Measurements from ENCODE around the gene CHD9NB. TPM values are rescaled to one million over a fixed set of nuclear protein-coding genes. Genes with fewer than 3 reads are reported as not detected.

The CHD9NB gene
- total RNA-seq, 1 experiment from 2014 or later: 2.9 TPM

GRCh38 chr16:53094013-53094630, 41.4 kb upstream of the CHD9NB start:
- BruUV-seq (replicated peaks): no TSS peak
- POLR2A ChIA-PET: interaction anchor here (0.7 to 2.3 kb wide), 3 partner anchors 13 to 39 kb away, joined by 3 to 15 read pairs (median 7); partner anchors contain the start of gene CHD9
- H3K36me3 Mint-ChIP-seq (ENCODE audit: insufficient read depth, unreplicated experiment): peaks cover 4% of the 10 kb centered on the region
- H3K4me1 Mint-ChIP-seq (ENCODE audit: insufficient read depth, unreplicated experiment): peaks cover 60% of the 10 kb centered on the region
- DNase-seq (ENCODE audit: unreplicated experiment): peak; percentile 83
- CTCF ChIA-PET: interaction anchor here (0.6 to 1.0 kb wide), 2 partner anchors 8 to 117 kb away, joined by 4 read pairs; no protein-coding TSS in a partner anchor
- peak overlapping the region; percentile 48 for H3K4me3 Mint-ChIP-seq (ENCODE audit: unreplicated experiment)
- H3K27me3 Mint-ChIP-seq (ENCODE audit: insufficient read depth, unreplicated experiment): no peaks in the 10 kb centered on the region
- H3K9me3 Mint-ChIP-seq (ENCODE audit: unreplicated experiment): no peaks in the 10 kb centered on the region
- TF ChIP-seq CTCF (IDR thresholded peaks at IDR 0.05; ENCODE audit: unreplicated experiment): no peak
- peak overlapping the region; percentile 91 for H3K27ac Mint-ChIP-seq (ENCODE audit: low read depth, unreplicated experiment)
- intact Hi-C loops (cut with micrococcal nuclease): loop anchor here (1.0 kb wide), 1 partner anchor 38 kb away; no protein-coding TSS in a partner anchor

GRCh38 chr16:53093162-53093744, 40.6 kb upstream of the CHD9NB start:
- H3K27ac Mint-ChIP-seq (ENCODE audit: low read depth, unreplicated experiment): peak overlapping the region; percentile 91
- POLR2A ChIA-PET: interaction anchor here (1.3 to 1.6 kb wide), 3 partner anchors 10 to 12 kb away, joined by 3 to 7 read pairs (median 7); no protein-coding TSS in a partner anchor
- peaks cover 53% of the 10 kb centered on the region for H3K4me1 Mint-ChIP-seq (ENCODE audit: insufficient read depth, unreplicated experiment)
- H3K27me3 Mint-ChIP-seq (ENCODE audit: insufficient read depth, unreplicated experiment): no peaks in the 10 kb centered on the region
- TF ChIP-seq CTCF (IDR thresholded peaks at IDR 0.05; ENCODE audit: unreplicated experiment): no peak
- H3K4me3 Mint-ChIP-seq (ENCODE audit: unreplicated experiment): no peak overlapping the region
- no TSS peak for BruUV-seq (replicated peaks)
- no peak for DNase-seq (ENCODE audit: unreplicated experiment)
- no peaks in the 10 kb centered on the region for H3K9me3 Mint-ChIP-seq (ENCODE audit: unreplicated experiment)
- H3K36me3 Mint-ChIP-seq (ENCODE audit: insufficient read depth, unreplicated experiment): peaks cover 6% of the 10 kb centered on the region
- intact Hi-C loops (cut with micrococcal nuclease): no loop called here
- CTCF ChIA-PET: interaction anchor here (0.6 to 1.7 kb wide), 3 partner anchors 8 to 116 kb away, joined by 4 read pairs; no protein-coding TSS in a partner anchor

GRCh38 chr16:53092284-53092683, 39.6 kb upstream of the CHD9NB start:
- Mint-ChIP-seq H3K9me3 (ENCODE audit: unreplicated experiment) (no peaks in the 10 kb centered on the region), H3K4me1 (ENCODE audit: insufficient read depth, unreplicated experiment) (peaks cover 51% of the 10 kb centered on the region)

More at GRCh38 chr16:53092284-53092683, 39.6 kb upstream of the CHD9NB start:
- peaks cover 15% of the 10 kb centered on the region for H3K36me3 Mint-ChIP-seq (ENCODE audit: insufficient read depth, unreplicated experiment)
- no peak overlapping the region for H3K27ac Mint-ChIP-seq (ENCODE audit: low read depth, unreplicated experiment)
- H3K27me3 Mint-ChIP-seq (ENCODE audit: insufficient read depth, unreplicated experiment): no peaks in the 10 kb centered on the region
- no peak for DNase-seq (ENCODE audit: unreplicated experiment)
- no peak for TF ChIP-seq CTCF (IDR thresholded peaks at IDR 0.05; ENCODE audit: unreplicated experiment)
- peak overlapping the region; percentile 25 for H3K4me3 Mint-ChIP-seq (ENCODE audit: unreplicated experiment)
- ChIA-PET CTCF (interaction anchor here (1.5 to 1.7 kb wide), 2 partner anchors 13 to 37 kb away, joined by 3 to 4 read pairs; no protein-coding TSS in a partner anchor), POLR2A (interaction anchor here (0.7 to 2.9 kb wide), 8 partner anchors 7 to 125 kb away, joined by 3 to 19 read pairs (median 6); partner anchors contain the start of genes CHD9 and CHD9NB)
- BruUV-seq (replicated peaks): no TSS peak
- intact Hi-C loops (cut with micrococcal nuclease): no loop called here
